Left ventricle myocardium inferior (tissue), 1 donor: ENCODE data around the gene PRICKLE2. TPM values are rescaled to one million over a fixed set of nuclear protein-coding genes. Genes with fewer than 3 reads are reported as not detected.

ENCODE experiments used
- DNase-seq: peaks from one replicate; pipeline ENCODE4 v3.0.0-alpha.2; 2020
- H3K27ac ChIP-seq: fragments of 200-600 bp; replicated peaks from 2 replicates; pipeline ENCODE4 v1.8.0; 2021
- H3K27me3 ChIP-seq: fragments of 200-600 bp; 2 replicates; pipeline ENCODE4 v1.8.0; 2021; ENCODE audit warnings: low read depth
- H3K36me3 ChIP-seq: fragments of 200-600 bp; 2 replicates; pipeline ENCODE4 v1.8.0; 2021
- H3K4me1 ChIP-seq: fragments of 200-600 bp; 2 replicates; pipeline ENCODE4 v1.8.0; 2021
- H3K4me3 ChIP-seq: fragments of 200-600 bp; 2 replicates; pipeline ENCODE4 v1.8.0; 2021; ENCODE audit warnings: mild to moderate bottlenecking, moderate library complexity
- H3K9me3 ChIP-seq: fragments of 200-600 bp; replicated peaks from 2 replicates; pipeline ENCODE4 v1.8.0; 2021
- intact Hi-C: fragments of 100-400 bp; cut with micrococcal nuclease; formaldehyde crosslinking; loops from one replicate; pipeline ENCODE4 v1.11.0; 2022
- total RNA-seq: library from RNA; stranded (reverse); fragmentation: NEBNext Ultra II Directional; extraction: Animal tissue kit (Norgen Biotek cat#: 25700); gene quantifications from one replicate; pipeline ENCODE4 v1.2.1, GENCODE V29; 2021
- TF ChIP-seq, protein P1 (sequence below): fragments of 200-600 bp; IDR thresholded peaks from 2 replicates; pipeline ENCODE4 v1.8.0; 2021; ENCODE audit warnings: antibody characterized with exemption, mild to moderate bottlenecking, borderline replicate concordance
- donor health status: DM: no; HTN: yes; CAD: no; lungs with severe emphysema.

Gene PRICKLE2
- total RNA-seq, 1 donor from 2014 or later, result 8.7 TPM

DNA sequence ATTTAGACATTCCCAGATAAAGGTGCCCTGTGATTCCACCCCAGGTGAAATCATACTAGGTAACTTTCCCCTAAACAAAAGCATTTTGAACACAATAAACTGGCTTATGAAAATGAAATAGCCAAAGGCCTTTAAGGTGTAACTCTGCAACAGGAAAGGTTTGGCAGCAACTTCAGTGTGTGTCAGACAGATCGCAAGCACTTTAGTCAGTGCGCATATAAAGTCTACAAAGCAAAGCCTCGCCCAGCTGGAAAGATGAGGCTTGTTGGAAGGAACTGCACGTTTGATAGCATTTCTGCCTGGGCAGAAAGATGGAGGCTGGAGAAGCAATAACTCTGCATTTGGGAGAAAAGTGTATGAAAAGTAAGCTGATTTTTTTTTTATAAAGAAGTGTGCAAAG is 57.9 kb downstream of the PRICKLE2 start:
- peaks cover 24% of the 10 kb centered on the region for H3K4me1 ChIP-seq
- DNase-seq, result no peak

DNA sequence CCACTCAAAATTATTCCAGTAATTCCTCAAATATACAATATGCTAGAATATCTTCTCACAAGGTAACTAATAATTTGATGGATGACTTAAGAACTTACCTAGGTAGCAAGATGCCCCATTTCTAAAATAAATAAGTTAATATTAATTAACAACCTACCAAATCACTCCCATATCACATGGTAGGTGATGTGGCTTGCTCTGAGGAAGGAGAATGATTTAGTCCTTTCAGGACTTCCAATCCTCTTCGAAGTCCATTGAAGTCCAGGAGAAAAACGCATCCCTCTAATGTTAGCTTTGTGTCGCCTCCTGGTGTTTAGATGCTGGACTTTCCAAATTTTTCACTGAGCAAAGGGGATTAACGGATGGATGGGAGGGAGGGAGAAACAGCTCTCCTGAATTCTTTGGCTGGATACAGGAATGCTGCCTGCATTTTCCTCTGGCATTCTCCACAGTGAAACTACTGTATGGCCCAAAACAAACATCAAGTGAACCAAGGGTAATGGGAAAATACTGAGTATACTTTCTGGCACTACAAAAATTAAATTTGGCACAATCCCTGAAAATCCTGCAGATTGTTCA is 58.6 kb downstream of the PRICKLE2 start:
- Histone ChIP-seq H3K4me1 (peaks cover 31% of the 10 kb centered on the region), H3K27ac (no peak overlapping the region), H3K36me3 (no peaks in the 10 kb centered on the region), H3K4me3 (no peak overlapping the region), H3K27me3 (no peaks in the 10 kb centered on the region), H3K9me3 (no peaks in the 10 kb centered on the region)
- intact Hi-C loops, result no loop called here
- TF ChIP-seq, protein P1, sequence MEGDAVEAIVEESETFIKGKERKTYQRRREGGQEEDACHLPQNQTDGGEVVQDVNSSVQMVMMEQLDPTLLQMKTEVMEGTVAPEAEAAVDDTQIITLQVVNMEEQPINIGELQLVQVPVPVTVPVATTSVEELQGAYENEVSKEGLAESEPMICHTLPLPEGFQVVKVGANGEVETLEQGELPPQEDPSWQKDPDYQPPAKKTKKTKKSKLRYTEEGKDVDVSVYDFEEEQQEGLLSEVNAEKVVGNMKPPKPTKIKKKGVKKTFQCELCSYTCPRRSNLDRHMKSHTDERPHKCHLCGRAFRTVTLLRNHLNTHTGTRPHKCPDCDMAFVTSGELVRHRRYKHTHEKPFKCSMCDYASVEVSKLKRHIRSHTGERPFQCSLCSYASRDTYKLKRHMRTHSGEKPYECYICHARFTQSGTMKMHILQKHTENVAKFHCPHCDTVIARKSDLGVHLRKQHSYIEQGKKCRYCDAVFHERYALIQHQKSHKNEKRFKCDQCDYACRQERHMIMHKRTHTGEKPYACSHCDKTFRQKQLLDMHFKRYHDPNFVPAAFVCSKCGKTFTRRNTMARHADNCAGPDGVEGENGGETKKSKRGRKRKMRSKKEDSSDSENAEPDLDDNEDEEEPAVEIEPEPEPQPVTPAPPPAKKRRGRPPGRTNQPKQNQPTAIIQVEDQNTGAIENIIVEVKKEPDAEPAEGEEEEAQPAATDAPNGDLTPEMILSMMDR, result peak; percentile 31
- DNase-seq, result no peak

More for the DNA sequence above, 57.9 kb downstream of the PRICKLE2 start:
- Histone ChIP-seq H3K27ac (no peak overlapping the region), H3K9me3 (no peaks in the 10 kb centered on the region), H3K4me3 (no peak overlapping the region), H3K36me3 (no peaks in the 10 kb centered on the region), H3K27me3 (no peaks in the 10 kb centered on the region)
- TF ChIP-seq, protein P1, result no peak
- intact Hi-C loops, result no loop called here

GRCh38 chr3:64164349-64164748 is 60.9 kb downstream of the PRICKLE2 start:
- peaks cover 48% of the 10 kb centered on the region for H3K4me1 ChIP-seq
- no peaks in the 10 kb centered on the region for H3K27me3 ChIP-seq
- intact Hi-C loops, result no loop called here
- no peak for DNase-seq
- TF ChIP-seq, protein P1, result no peak
- H3K27ac ChIP-seq, result no peak overlapping the region
- H3K4me3 ChIP-seq, result no peak overlapping the region
- H3K9me3 ChIP-seq, result no peaks in the 10 kb centered on the region
- peaks cover 5% of the 10 kb centered on the region for H3K36me3 ChIP-seq

DNA sequence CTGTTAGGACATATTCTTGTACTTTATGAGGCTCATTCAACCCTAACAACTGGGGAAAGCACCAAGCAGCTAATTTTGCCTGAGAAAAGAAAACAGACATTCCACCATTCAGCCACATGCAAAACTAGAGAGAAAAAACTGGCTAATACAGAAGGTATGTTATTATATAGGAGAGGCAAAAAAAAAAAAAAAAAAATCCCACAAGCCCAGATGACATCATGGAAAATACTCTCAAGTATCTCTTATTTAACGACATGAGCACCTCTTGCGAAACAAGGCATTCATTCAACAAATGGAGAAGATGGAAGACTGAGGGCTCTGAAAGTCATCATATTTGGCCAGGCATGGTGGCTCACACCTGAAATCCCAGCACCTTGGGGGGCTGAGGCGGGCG is 61.5 kb downstream of the PRICKLE2 start:
- no peaks in the 10 kb centered on the region for H3K9me3 ChIP-seq
- H3K36me3 ChIP-seq, result peaks cover 11% of the 10 kb centered on the region
- H3K4me1 ChIP-seq, result peaks cover 48% of the 10 kb centered on the region
- H3K4me3 ChIP-seq, result no peak overlapping the region
- TF ChIP-seq, protein P1, result no peak
- H3K27ac ChIP-seq, result peak overlapping the region; percentile 74
- H3K27me3 ChIP-seq, result no peaks in the 10 kb centered on the region
- no peak for DNase-seq
- intact Hi-C loops, result no loop called here

GRCh38 chr3:64163019-64163754 is 62.1 kb downstream of the PRICKLE2 start:
- no peak for DNase-seq
- H3K27ac ChIP-seq, result peak overlapping the region; percentile 74
- no peaks in the 10 kb centered on the region for H3K27me3 ChIP-seq
- no peaks in the 10 kb centered on the region for H3K9me3 ChIP-seq
- intact Hi-C loops, result no loop called here
- H3K4me1 ChIP-seq, result peaks cover 50% of the 10 kb centered on the region
- TF ChIP-seq, protein P1, result no peak
- H3K36me3 ChIP-seq, result peaks cover 17% of the 10 kb centered on the region
- H3K4me3 ChIP-seq, result no peak overlapping the region
